Breast epithelium (tissue), 4 donors: ENCODE data around the gene SAMD3. TPM values are rescaled to one million over a fixed set of nuclear protein-coding genes. Genes with fewer than 3 reads are reported as not detected.

Source experiments
- DNase-seq, 2 donors: peaks; one replicate each; pipeline ENCODE4 v3.0.0-alpha.2; 2019; ENCODE audit warnings: low spot score in 2 of 2
- H3K27ac ChIP-seq, 2 donors: fragments of 200-600 bp; sonication (generic) in 1 of 2; one replicate each; pipeline ENCODE4 v1.5.1; 2016 to 2019; ENCODE audit warnings: mild to moderate bottlenecking in 1 of 2
- H3K27me3 ChIP-seq, 2 donors: fragments of 200-600 bp; sonication (generic) in 1 of 2; one replicate each; pipeline versions ENCODE4 v1.5.1 to v1.6.0; 2017 to 2019; ENCODE audit warnings: control low read depth in 1 of 2, mild to moderate bottlenecking in 1 of 2
- H3K36me3 ChIP-seq: fragments of 200-600 bp; one replicate; pipeline ENCODE4 v1.5.1; 2019
- H3K4me1 ChIP-seq, 2 donors: fragments of 200-600 bp; sonication (generic); one replicate each; pipeline ENCODE4 v1.5.1; 2016 to 2019; ENCODE audit warnings: control low read depth in 1 of 2
- H3K4me3 ChIP-seq, 3 donors: fragments of 200-600 bp; sonication (generic); 1 replicate in 2 of 3; 2 replicates in 1 of 3; pipeline ENCODE4 v1.5.1; 2016 to 2019; ENCODE audit warnings: mild to moderate bottlenecking in 3 of 3, moderate library complexity in 2 of 3
- H3K9me3 ChIP-seq, 2 donors: fragments of 200-600 bp; sonication (generic) in 1 of 2; one replicate each; pipeline ENCODE4 v1.5.1; 2016 to 2019; ENCODE audit warnings: control low read depth in 1 of 2
- CTCF ChIP-seq, 3 donors: fragments of 450-650 bp; IDR thresholded peaks; one replicate each; pipeline ENCODE4 v1.5.1; 2016 to 2017; ENCODE audit warnings: antibody characterized with exemption in 3 of 3, mild to moderate bottlenecking in 3 of 3, moderate library complexity in 3 of 3
- POLR2A ChIP-seq: fragments of 450-650 bp; IDR thresholded peaks from one replicate; pipeline ENCODE4 v1.6.1; 2016; ENCODE audit warnings: antibody characterized with exemption, mild to moderate bottlenecking, moderate library complexity
- POLR2AphosphoS5 ChIP-seq, 3 donors: sonication (generic); formaldehyde crosslinking; IDR thresholded peaks; one replicate each; pipeline ENCODE4 v1.6.1; 2017; ENCODE audit warnings: antibody characterized with exemption in 3 of 3
- intact Hi-C: fragments of 100-400 bp; cut with DNase I; formaldehyde crosslinking; loops from one replicate; pipeline ENCODE4 v1.15.1; 2023; ENCODE audit warnings: low total_unique reads
- total RNA-seq, 3 donors: library from RNA; depleted of rRNA; stranded (reverse); fragments of >200 nt; gene quantifications; one replicate each; pipeline ENCODE4 v1.1.0, GENCODE V29; 2016

The SAMD3 gene
- total RNA-seq, 3 donors from 2014 or later = 0.33 to 2.1 (median 1.2) TPM

- Histone ChIP-seq H3K27me3 (no peaks in the 10 kb centered on the region), H3K4me3 (no peak overlapping the region), H3K36me3 (no peaks in the 10 kb centered on the region), H3K4me1 (no peaks in the 10 kb centered on the region), H3K9me3 (no peaks in the 10 kb centered on the region), H3K27ac (no peak overlapping the region)
- DNase-seq = no peak
- TF ChIP-seq POLR2A (no peak), POLR2AphosphoS5 (IDR thresholded peaks at IDR 0.05) (no peak), CTCF (IDR thresholded peaks at IDR 0.05) (no peak)
- intact Hi-C loops = no loop called here
Observed at GRCh38 chr6:130189531-130190397, 33.0 kb downstream of the SAMD3 start.

- no peaks in the 10 kb centered on the region for H3K4me1 ChIP-seq
- no peaks in the 10 kb centered on the region for H3K36me3 ChIP-seq
- DNase-seq = no peak
- no peaks in the 10 kb centered on the region for H3K27me3 ChIP-seq
- intact Hi-C loops = no loop called here
- TF ChIP-seq POLR2AphosphoS5 (IDR thresholded peaks at IDR 0.05) = no peak
- no peak overlapping the region for H3K27ac ChIP-seq
- no peak overlapping the region for H3K4me3 ChIP-seq
- H3K9me3 ChIP-seq = no peaks in the 10 kb centered on the region
Observed at GRCh38 chr6:130188207-130188899, 34.4 kb downstream of the SAMD3 start.

GRCh38 chr6:130187335-130188206, 35.2 kb downstream of the SAMD3 start:
- intact Hi-C loops = no loop called here

GRCh38 chr6:130185658-130186057, 37.1 kb downstream of the SAMD3 start:
- Histone ChIP-seq H3K4me1 (no peaks in the 10 kb centered on the region), H3K9me3 (no peaks in the 10 kb centered on the region), H3K27me3 (no peaks in the 10 kb centered on the region), H3K27ac (no peak overlapping the region), H3K4me3 (no peak overlapping the region), H3K36me3 (no peaks in the 10 kb centered on the region)
- intact Hi-C loops = no loop called here
- no peak for DNase-seq
- TF ChIP-seq CTCF (IDR thresholded peaks at IDR 0.05) = no peak
- TF ChIP-seq POLR2A = no peak
- TF ChIP-seq POLR2AphosphoS5 (IDR thresholded peaks at IDR 0.05) = no peak

More at GRCh38 chr6:130187335-130188206, 35.2 kb downstream of the SAMD3 start:
- no peak for TF ChIP-seq POLR2AphosphoS5 (IDR thresholded peaks at IDR 0.05)
- no peak for TF ChIP-seq CTCF (IDR thresholded peaks at IDR 0.05)
- no peak for TF ChIP-seq POLR2A
- H3K27me3 ChIP-seq = no peaks in the 10 kb centered on the region
- H3K4me3 ChIP-seq = no peak overlapping the region
- H3K9me3 ChIP-seq = no peaks in the 10 kb centered on the region
- no peak overlapping the region for H3K27ac ChIP-seq
- no peaks in the 10 kb centered on the region for H3K36me3 ChIP-seq
- DNase-seq = no peak
- no peaks in the 10 kb centered on the region for H3K4me1 ChIP-seq
